GM21447 (cell line): Measurements from ENCODE around the gene TTLL11.

Source experiments
- ATAC-seq: cut with Tn5 transposase; IDR thresholded peaks from one replicate; pipeline ENCODE4 v1.9.1; 2021; ENCODE audit not compliant: unreplicated experiment

Gene TTLL11

DNA sequence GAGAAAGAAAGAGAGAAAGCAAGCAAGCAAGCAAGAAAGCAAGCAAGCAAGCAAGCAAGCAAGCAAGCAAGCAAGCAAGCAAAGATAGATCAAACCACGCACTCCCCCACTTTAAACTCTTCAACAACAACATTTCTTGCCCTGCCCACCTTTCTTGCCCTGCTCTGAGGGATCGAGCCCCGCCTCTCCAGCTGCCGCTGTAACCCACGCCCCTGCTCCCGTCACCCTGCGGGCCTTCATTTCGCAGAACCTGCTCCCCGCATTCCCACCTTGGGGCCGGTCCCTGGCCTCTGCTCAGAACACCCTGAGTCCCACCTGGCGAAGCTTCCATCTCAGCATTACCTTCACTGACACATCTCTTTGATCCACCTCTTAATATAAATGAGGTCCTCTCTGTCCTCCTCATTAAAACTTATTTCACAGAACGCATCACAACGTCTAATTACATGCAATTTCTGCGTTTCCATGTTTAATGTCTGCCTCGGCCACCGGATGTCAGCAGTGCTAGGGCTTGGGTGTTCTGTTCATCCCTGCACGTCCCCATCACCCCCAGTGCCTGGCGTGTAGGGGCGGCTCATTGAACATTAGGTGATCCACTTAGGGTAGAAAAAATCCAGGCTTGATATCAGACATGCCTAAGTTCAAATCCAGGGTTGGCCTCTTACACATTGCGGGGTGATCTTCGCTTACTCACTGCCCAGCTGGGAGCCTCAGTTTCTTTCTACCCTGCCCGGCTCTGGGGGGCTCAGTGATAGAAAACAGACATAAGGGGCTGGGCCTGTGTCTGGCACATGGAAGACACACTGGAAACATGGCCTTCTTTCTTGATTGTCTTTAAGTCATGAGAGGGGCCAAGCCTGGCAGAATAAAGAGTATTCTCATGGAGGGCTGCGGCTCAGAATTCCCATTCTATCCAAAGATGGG, 254.1 kb downstream of the TTLL11 start:
- no peak for ATAC-seq

DNA sequence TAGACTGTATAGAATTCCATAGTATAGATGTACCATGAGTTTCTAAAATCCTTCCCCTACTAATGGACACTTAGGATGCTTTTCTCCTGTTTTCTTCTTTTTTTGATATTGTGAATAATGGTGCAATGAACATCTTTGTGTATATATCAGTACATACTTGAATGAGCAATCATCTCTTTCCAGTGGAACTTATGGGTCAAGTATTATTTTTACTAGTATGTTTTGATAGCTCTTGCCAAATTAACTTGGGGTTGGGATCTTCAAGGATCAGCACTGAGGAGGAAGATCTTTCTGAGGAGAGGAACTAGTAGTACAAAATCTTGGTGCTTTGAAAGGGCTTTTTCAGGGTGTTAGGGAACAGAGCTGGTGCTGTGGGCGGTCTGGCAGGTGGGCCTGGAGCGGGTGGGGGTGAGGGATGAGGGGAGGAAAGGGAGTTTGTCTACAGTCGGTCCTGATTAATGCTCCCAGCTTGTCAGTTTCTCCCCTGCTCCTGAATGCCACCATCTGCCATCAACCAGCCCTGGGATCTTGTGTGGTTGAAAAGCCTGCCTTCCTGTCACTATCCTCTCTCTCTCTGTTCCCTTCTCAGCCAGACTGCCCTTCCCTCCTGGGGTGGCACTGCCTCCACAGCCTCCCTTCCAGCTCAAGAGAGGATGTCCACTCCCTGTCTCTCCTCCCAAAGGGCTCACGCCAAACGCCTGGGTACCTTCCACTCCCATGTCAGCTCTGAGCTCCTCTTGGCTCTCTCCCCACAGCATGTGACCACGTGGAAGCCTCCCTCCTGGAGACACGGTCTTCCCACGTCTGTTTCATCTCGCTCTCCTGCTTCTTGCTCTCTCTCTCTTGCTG, 255.8 kb downstream of the TTLL11 start:
- no peak for ATAC-seq

DNA sequence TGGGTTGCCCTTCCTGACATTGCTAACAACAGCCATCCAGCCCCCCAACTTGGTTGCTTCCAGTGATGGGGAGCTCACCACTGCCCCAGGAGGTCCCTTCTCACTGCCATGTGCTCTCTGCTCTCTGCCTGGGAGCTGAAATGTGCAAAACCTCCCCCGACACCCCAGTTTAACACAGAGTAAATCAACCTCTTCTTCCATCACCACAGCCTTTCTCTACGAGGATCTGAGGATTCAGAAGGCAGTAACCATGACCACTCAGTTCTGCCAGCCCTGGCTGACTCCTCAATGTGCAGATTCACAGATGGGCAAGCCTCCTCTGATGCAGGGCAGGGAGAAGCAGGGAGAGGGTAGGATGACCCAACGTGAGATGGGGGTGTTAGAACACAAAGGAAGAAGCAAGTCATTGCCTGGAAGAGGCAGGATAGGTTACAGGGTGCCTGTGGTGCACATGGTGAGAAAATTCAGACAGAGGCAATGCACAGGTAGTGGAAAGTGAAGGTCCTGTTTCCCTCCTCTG, 256.7 kb downstream of the TTLL11 start:
- no peak for ATAC-seq

DNA sequence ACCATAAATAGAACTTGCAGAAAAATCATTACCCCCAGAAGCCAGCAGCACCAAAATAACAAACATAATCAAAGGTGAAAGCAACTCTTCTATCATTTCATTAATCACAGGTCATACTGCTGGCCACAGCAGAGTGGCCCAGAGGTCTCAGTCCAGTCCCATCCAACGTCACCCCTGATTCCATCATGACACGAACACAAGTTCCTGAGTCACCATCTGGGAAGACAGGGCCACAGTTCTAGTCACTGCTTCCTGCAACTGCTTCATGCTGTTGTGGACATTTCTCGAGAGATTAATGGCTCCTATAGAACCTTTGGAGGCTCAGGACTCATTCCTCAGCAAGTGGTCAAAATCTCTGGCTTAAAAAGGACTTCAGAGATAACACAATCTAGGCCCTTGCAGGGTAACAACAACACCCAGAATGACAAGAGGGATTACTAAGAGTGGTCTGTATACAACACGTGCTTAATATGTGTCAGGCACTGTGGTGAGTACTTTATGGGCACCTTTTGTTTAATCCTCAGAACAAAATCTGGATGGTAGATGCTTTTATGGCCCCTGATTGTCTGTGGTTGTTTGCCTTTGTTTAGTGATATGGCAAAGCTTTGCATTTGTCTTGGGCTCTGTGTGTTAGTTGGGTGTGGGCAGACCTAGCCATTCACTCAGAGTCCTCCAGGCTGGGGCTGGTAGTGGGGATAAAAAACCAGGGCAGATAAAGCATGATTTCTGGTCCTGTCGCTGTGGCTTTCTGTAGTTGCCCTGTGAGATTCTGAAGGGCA, 257.3 kb downstream of the TTLL11 start:
- ATAC-seq = no peak

DNA sequence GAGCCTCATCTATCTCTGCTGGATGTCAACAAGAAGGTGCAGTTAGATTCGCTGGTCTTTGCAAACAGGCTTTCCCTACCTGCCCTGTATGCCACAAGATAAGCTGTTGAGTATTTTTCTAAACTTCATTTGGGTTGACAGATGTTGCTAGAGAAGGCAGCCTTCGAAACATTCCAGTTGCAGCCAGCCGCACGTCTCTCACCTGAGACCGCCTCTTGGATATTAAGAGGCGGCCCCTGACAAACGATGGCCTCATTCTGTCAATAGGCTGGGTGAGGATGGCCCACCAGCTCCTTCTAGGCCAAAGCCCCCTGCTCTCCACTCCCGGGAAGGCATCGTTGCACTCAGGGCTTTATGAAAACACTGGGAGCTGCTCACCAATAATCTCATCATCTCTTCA, 260.0 kb downstream of the TTLL11 start:
- no peak for ATAC-seq

DNA sequence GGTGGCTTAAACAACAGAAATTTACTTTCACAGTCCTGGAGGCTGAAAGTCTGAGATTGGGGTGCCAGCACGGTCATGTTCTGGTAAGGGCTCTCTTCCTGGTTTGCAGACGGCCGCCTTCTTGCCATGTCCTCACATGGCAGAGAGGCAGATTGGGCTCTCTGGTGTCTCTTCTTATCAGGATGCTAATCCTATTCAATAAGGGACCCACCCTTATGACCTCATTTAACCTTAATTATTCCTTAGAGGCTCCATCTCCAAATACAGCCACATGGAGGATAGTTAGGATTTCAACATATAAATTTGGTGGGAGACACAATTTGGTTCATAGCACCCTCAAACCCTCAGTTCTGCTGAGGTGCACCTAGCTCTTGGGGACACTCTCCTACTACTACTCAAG, 261.2 kb downstream of the TTLL11 start:
- no peak for ATAC-seq

DNA sequence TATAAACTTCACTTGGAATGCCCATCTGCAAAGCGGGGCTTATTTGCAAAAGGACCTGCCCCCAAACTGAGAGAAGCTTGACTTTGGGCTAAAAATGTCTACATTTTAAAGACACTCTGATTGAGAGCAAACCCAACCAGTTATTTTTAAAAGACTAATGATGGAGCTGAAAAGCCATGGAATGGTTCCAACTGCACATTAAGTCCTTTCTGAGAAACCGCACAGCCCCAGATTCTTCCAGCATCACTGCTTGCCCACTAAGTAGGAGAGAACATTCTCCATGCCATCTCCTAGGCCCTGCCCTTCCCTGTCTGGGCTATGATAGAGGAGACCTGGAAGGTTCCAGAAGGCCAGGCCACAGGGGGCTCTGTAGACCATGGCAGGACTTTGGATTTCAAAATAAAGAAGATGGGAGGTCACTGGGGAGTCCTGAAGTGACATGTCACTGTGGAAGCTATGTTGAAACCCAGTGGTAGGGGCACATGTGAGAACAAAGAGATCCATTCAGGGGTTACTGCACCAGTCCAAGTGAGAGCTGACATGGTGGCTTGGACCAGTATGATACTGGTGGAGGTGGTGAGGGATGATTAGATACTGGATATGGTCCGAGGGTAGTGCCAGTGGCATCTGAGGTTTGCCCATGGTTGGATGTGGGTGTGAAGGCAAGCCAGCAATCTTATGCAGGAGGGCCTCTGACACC, 262.5 kb downstream of the TTLL11 start:
- no peak for ATAC-seq

DNA sequence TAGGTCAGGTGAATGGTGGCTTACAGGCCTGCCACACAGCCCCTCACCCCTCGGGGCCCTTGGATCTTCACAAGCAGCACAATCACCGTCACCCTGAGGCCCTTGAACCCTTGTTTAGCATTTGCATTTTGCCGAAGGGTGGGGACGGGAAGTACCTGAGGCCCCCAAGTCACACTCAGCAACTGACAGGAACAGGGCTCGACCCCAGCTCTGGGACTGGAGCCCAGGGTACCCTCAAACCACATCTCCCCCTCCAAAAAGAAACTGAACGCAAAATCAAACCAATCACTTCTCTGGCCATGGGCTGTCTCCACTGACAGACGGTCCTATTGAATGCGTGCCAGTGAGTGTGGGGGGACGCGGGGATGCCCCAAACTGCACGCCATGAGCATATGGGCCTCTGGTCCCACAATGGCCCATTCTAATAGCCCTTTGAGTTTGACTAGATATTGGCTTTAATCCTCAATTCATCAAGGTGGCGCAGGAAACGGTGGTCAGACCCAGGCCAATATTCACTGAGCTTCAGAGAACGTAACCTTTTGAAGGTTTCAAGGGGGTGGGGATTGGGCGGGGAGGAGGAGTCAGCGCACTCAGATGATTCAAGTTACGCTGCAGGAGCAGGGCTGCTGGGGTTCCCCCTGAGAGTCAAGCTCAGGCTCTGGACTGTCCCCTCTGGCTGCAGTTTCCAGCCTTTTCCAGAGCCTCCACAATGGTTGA, 265.7 kb downstream of the TTLL11 start:
- ATAC-seq = no peak

DNA sequence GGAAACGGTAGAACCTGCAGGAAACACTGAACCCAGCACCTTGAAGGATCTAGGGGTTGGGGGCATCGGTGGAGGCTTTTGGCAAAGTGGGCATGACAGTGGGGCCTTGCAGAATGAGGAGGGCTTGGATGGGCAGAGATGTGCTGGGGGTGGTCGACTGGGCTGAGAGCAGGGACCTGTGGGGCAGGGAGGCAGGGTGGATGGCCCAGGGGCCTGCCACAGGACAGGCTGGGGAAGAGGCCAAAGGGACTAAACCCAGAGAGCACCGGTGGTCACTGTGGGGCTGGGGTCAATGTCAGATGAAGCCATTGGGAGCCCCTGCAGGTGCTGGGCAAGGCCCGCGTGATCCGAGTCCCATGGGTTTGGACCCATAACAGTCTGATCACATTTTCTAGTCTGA, 266.4 kb downstream of the TTLL11 start:
- ATAC-seq = no peak

DNA sequence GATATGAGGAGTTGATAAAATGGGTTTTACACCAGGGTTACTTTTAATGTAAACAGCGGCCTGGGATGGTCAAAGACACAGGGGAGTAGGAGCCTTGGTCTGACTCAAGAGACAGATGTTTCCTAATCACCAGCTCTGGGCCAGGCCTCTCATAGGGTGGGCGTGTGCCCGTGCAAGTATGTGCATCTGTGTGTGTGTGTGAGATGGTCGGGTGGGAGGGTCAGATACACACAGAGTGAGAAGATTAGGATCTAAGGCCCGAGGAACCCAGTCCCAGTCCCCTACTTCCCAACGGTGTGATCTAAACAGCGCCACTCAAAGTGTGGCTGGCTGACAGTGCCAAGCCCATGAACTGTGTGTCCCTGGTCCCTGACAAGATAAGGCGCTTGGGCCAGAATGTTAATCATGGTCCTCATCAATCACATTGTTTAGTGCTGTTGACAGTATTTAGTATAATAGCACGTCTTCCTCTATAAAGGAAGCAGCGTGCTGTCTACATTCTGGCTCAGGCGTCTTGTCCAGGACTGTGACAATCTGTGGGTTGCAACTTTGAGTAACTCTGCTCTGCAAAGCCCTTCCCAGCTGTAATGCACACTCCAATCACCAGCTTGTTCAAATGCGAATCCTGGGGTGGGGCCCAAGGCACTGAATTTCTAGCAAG, 267.9 kb downstream of the TTLL11 start:
- ATAC-seq = no peak

DNA sequence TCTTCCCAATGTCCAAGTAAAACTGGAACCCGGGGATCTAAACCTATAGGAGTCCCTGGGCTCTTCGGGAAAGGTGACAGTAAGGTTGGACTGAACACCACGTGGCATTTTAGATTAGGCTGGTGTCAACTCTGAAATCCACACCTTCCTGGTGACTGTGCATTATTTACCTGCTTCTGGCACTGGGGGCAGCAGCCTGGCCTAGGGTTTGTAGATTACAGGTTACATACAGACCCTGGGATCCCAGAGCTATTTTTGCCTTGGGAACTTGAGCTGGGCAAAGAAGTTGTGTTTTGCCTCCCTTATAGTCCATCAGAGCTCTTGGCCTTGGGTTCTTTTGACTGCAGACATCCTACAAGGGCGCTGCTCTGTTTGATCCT, 268.5 kb downstream of the TTLL11 start:
- ATAC-seq = no peak

DNA sequence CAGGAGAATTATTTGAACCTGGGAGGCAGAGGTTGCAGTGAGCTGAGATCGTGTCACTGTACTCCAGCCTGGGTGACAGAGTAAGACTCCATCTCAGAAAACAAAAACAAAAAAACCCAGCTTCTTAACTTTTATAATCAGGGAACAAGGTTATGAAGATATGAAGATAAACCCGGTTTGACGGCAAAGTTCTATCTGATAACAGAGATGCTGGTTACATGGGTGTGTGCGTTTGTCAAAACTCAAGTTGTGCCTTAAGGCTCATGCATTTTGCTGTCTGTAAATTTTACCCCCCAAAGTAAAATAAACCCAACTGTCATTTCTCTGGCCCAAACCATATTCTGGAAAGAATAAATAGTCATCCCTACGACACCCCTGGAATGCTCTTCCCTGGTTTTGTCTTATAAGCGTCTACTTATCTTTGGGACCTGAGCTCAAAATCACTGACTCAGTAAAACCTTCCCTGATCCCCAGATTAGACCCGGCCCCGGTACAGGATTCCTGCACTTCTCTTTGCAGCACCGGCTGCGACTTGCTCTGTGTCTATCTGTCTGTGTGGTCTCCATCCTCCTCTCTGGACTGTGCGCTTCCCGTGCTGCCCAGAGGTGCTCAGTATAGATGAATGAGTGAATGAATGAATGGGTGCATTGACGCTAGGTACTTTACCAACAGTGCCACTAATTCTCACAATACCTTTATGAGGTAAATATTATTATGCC, 269.5 kb downstream of the TTLL11 start:
- ATAC-seq = no peak

DNA sequence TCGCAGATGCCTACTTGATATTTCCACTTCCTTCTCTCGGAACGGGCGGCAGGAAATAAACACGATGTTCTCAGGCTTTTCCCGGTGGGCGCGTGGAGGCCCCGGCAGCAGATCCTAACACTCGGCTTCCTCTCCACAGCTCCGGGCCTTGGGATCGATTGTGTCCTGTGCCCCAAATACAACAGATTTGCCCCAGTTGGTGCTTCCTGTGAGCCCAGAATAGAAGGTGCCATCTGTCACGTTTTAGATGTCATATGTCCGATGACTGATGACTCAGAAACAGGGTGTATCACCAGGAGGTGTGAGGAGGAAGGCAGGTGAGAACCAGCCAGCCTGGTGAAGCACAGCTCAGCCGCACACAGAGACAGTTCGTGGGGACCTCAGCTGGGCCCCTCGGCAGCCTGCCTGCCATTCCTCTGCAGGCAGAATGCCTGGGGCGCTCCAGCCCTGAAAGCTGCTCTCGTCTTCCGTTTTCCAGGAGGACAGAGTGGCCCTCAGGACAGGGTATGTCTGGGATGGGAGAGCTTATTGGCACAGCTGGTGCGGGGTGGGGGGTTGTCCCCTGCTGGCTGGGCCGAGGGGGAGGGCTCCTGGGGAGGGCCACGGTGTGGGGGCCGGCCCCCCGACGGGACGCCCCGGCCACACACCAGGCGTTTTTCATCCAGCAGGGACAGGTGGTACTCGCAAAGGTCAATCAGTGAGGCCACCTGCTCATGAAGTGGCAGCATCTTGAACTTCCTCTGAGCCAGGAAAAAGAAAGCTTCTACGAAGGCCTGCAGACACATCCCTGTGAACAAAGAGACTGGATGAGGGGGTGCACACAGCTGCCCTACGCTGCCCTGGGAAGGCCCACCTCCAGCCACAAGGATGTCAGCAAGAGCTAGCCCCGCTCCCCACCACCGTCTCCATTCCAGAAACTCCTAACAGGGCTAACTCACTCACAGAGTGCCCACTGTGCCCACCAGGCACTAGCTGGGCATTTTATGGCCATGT, 270.7 kb downstream of the TTLL11 start:
- no peak for ATAC-seq

DNA sequence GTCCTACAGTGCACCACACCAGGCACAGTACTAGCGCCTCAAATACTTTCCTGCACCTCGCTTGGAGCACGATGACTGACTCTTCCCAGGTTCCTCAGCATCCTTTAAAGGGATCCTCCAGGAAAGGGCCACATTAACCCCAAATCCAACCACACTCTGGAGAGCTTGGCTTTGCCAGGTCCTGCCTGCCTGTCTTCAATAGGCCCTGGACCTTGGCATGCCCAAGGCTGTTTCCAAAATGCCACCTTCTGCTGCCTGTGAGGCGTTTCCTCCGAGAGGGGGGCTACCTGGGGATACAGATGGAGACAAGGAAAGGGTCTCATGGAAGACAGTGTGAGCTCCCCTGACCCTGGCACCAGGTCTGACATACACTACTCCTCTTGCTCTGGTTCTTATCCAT, 271.8 kb downstream of the TTLL11 start:
- ATAC-seq = no peak

DNA sequence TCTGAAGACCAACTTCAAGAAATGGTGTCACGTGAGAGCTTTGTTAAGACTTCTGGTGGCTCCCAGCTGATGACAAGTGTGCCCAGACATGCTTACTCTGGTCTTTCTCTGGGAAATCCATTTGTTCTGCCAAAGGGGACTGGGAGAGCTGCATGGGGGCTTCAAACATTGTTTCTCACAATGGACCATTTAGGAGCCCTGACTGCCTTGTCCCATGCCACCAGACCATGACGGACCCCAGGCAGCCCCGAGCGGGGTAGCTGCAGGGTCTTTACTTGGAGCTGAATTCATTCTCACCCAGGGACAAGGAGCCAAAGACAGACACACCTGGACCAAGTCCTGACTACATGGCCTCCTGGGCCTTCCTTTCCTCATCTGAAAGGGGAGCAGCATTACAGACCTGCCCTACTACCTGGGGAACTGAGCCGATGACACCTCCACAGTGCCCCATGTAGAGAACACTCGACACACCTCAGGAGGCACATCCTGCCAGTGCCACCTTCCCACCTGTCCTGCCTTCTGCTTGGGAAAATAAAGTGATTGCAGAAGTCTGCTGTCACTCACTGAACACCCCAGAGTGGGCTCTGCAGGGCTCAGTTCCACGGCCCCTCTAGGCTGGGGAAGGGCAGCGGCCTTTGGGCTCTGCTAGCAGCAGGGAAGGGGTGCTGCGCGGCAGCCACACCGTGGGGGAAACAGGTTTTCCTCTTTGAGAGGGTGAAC, 272.7 kb downstream of the TTLL11 start:
- ATAC-seq = no peak

DNA sequence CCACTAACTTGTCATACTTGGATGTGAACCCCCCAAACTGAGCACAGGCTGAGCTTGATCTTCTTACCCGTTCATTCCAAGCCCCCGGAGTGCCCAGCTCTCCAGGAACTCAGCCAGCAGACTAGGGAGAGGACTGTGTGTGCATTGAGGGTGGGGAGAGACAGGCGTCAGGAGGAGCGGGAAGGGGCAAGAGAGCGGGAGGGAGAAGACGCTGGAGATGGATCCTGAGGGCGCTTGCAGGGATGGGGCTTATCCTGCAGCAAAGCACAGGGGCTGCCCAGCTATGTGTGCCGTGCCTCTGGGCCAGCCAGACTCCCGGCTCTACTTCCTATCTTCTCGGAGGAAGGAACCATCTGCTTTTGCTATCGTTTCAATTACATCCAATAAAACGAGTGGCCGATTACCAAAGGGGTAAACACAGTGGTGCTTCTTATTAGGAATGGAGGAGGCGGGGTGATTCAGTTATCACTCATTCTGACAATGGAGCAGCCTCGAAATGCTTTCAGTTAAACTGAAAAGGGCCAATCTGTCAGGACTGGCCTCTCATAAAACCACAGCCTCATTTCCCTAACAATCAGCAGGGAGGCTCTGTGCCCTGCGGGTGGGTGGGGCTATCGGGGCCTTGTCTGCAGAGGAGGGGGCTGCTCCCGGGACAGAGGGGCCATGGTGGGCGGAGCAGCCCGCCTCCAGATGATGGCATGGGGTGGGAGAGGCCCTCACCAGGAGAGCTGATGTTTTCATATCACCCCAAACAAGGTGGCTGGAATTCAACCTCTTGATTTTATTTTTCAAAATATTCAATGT, 273.5 kb downstream of the TTLL11 start:
- no peak for ATAC-seq
